Left ventricle myocardium inferior (tissue), 1 donor: ENCODE data around the gene KDM1B. TPM values are rescaled to one million over a fixed set of nuclear protein-coding genes. Genes with fewer than 3 reads are reported as not detected.

ENCODE experiments used
- DNase-seq: peaks from one replicate; pipeline ENCODE4 v3.0.0-alpha.2; 2020
- H3K27ac ChIP-seq: fragments of 200-600 bp; replicated peaks from 2 replicates; pipeline ENCODE4 v1.8.0; 2021
- H3K27me3 ChIP-seq: fragments of 200-600 bp; 2 replicates; pipeline ENCODE4 v1.8.0; 2021; ENCODE audit warnings: low read depth
- H3K36me3 ChIP-seq: fragments of 200-600 bp; 2 replicates; pipeline ENCODE4 v1.8.0; 2021
- H3K4me1 ChIP-seq: fragments of 200-600 bp; 2 replicates; pipeline ENCODE4 v1.8.0; 2021
- H3K4me3 ChIP-seq: fragments of 200-600 bp; 2 replicates; pipeline ENCODE4 v1.8.0; 2021; ENCODE audit warnings: mild to moderate bottlenecking, moderate library complexity
- H3K9me3 ChIP-seq: fragments of 200-600 bp; replicated peaks from 2 replicates; pipeline ENCODE4 v1.8.0; 2021
- CTCF ChIP-seq: fragments of 200-600 bp; IDR thresholded peaks from 2 replicates; pipeline ENCODE4 v1.8.0; 2021; ENCODE audit warnings: antibody characterized with exemption, mild to moderate bottlenecking, borderline replicate concordance
- intact Hi-C: fragments of 100-400 bp; cut with micrococcal nuclease; formaldehyde crosslinking; loops from one replicate; pipeline ENCODE4 v1.11.0; 2022
- total RNA-seq: library from RNA; stranded (reverse); fragmentation: NEBNext Ultra II Directional; extraction: Animal tissue kit (Norgen Biotek cat#: 25700); gene quantifications from one replicate; pipeline ENCODE4 v1.2.1, GENCODE V29; 2021
- donor health status: DM: no; HTN: yes; CAD: no; lungs with severe emphysema.

Gene KDM1B
- total RNA-seq, 1 donor from 2014 or later = 14.3 TPM

GRCh38 chr6:18237167-18237566, 81.9 kb downstream of the KDM1B start:
- H3K4me1 ChIP-seq = no peaks in the 10 kb centered on the region
- peaks cover 55% of the 10 kb centered on the region for H3K36me3 ChIP-seq
- TF ChIP-seq CTCF = no peak
- DNase-seq = no peak
- H3K9me3 ChIP-seq = peaks cover 12% of the 10 kb centered on the region
- intact Hi-C loops = no loop called here
- no peak overlapping the region for H3K4me3 ChIP-seq
- H3K27me3 ChIP-seq = no peaks in the 10 kb centered on the region
- H3K27ac ChIP-seq = no peak overlapping the region

GRCh38 chr6:18240230-18240629, 85.0 kb downstream of the KDM1B start:
- no peak for TF ChIP-seq CTCF
- Histone ChIP-seq H3K27ac (no peak overlapping the region), H3K36me3 (peaks cover 54% of the 10 kb centered on the region), H3K4me1 (no peaks in the 10 kb centered on the region), H3K27me3 (no peaks in the 10 kb centered on the region), H3K4me3 (no peak overlapping the region), H3K9me3 (no peaks in the 10 kb centered on the region)
- DNase-seq = no peak
- intact Hi-C loops = no loop called here

GRCh38 chr6:18241208-18242038, 86.2 kb downstream of the KDM1B start:
- no peak overlapping the region for H3K4me3 ChIP-seq
- DNase-seq = no peak
- intact Hi-C loops = no loop called here
- peaks cover 50% of the 10 kb centered on the region for H3K36me3 ChIP-seq
- H3K9me3 ChIP-seq = no peaks in the 10 kb centered on the region
- no peak for TF ChIP-seq CTCF
- no peaks in the 10 kb centered on the region for H3K4me1 ChIP-seq
- H3K27ac ChIP-seq = no peak overlapping the region
- H3K27me3 ChIP-seq = no peaks in the 10 kb centered on the region

- no peaks in the 10 kb centered on the region for H3K27me3 ChIP-seq
- TF ChIP-seq CTCF = no peak
- peaks cover 48% of the 10 kb centered on the region for H3K36me3 ChIP-seq
- no peak overlapping the region for H3K27ac ChIP-seq
- no peak overlapping the region for H3K4me3 ChIP-seq
- no peaks in the 10 kb centered on the region for H3K9me3 ChIP-seq
- DNase-seq = no peak
- intact Hi-C loops = no loop called here
- H3K4me1 ChIP-seq = no peaks in the 10 kb centered on the region
Observed at GRCh38 chr6:18242062-18242851, 87.0 kb downstream of the KDM1B start.

- DNase-seq = no peak
- H3K27me3 ChIP-seq = no peaks in the 10 kb centered on the region
- H3K36me3 ChIP-seq = peaks cover 53% of the 10 kb centered on the region
- H3K27ac ChIP-seq = no peak overlapping the region
- no peaks in the 10 kb centered on the region for H3K4me1 ChIP-seq
- intact Hi-C loops = no loop called here
- H3K4me3 ChIP-seq = no peak overlapping the region
- H3K9me3 ChIP-seq = no peaks in the 10 kb centered on the region
- no peak for TF ChIP-seq CTCF
Observed at GRCh38 chr6:18243302-18243893, 88.2 kb downstream of the KDM1B start.
